ENCODE data around the gene FANCC.

FANCC gene, protein sequence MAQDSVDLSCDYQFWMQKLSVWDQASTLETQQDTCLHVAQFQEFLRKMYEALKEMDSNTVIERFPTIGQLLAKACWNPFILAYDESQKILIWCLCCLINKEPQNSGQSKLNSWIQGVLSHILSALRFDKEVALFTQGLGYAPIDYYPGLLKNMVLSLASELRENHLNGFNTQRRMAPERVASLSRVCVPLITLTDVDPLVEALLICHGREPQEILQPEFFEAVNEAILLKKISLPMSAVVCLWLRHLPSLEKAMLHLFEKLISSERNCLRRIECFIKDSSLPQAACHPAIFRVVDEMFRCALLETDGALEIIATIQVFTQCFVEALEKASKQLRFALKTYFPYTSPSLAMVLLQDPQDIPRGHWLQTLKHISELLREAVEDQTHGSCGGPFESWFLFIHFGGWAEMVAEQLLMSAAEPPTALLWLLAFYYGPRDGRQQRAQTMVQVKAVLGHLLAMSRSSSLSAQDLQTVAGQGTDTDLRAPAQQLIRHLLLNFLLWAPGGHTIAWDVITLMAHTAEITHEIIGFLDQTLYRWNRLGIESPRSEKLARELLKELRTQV

DNA sequence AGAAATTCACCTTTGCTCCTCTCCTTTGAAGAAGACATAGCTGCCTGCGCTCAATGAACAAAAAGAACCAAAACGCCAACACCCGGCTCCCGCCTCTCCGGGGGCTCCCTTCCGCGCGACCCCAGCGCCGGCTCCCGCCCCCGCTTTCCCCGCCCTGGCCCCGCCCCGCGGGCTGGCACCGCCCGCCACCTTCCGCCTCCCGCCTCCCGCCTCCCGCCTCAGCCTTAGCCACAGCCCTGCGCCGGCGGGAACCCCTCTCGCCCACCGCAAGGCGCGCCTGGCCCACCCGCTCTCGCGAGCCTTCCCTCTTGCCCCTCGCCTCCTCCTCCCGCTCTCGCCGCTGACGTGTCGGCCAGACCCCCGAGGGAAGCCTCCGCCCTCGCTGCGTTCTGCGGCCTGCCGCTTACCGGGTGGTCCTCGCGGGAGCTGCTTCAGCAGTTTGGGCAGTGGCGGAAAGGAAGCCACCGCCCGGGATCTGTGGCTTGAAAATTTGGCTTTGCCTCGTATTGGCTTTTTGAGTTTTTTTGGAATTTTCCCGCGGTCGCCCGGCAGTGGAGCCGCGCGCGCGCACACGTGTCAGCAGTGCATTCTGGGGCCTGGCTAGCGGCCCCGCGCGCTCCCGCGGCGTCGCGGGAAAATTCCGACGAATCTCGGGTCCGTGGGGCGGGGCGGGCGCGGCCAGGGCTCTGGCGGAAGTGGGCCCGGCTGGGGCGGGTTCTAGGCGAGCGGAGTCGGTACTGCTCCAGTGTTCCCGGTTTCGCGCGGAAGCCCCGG lies at the start of gene FANCC:
Gene FANCC, minus strand, starts transcription at position 591 of the 774 bp plus-strand sequence. CDS start 68,418 bp downstream, outside the sequence.
- DNase-seq = peak; percentile 85

GRCh38 chr9:95366731-95367325 lies 49.3 kb upstream of the FANCC start:
- DNase-seq = no peak

- DNase-seq = no peak
Measured at GRCh38 chr9:95365766-95366165, 48.3 kb upstream of the FANCC start.

DNA sequence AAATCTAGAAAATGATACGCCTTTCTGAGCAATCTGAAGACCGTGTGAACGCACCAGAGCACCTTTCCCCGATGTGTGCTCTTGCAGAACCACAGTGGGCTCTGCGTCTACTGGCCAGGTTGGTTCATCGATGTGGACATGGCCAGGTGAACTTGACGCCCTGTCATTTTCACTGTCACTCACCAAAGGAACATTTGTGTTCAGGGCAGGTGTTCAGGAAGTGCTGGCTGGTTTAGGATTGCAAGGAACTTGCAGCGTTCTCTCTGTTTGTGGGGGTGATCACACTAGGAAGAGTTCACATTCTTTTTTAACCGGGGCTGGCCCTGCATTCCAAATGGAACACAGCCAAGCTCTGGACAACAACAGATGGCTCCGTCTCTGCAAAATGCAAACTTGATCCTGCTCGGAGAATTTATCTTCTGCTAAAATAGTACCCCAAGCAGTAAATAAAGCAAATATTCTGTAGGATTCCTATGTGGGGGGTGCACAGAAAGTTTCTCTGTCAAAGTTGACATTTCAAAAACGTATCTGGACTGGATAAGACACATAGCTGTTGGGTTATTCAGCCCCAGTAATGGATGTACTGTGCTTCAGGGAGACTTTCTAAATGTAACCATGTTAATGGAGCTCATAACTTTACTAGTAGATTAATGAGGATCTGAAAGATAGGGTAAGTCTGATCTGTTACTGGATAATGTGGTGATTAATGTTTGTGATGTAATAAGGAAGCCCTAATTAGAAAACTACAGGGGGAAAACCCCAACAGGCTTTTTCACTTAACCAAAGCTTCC lies 45.7 kb upstream of the FANCC start:
- DNase-seq = no peak

- no peak for DNase-seq
Measured at GRCh38 chr9:95360866-95361265, 43.4 kb upstream of the FANCC start.

DNA sequence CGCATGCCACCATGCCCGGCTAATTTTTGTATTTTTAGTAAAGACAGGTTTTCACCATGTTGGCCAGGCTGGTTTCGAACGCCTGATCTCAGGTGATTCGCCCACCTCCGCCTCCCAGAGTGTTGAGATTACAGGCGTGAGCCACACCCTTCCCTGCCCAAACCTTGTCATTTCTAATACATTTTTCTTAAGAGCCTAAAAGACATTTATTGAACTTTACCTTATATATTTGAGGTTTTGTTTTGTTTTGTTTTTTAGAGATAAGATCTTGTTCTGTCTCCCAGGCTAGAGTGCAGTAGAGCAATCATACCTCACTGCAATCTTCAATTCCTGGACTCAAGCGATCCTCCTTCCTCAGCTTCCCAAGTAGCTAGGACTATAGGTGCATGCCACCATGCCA lies 39.8 kb upstream of the FANCC start:
- no peak for DNase-seq

- DNase-seq = no peak
Measured at GRCh38 chr9:95355500-95355899, 38.0 kb upstream of the FANCC start.

DNA sequence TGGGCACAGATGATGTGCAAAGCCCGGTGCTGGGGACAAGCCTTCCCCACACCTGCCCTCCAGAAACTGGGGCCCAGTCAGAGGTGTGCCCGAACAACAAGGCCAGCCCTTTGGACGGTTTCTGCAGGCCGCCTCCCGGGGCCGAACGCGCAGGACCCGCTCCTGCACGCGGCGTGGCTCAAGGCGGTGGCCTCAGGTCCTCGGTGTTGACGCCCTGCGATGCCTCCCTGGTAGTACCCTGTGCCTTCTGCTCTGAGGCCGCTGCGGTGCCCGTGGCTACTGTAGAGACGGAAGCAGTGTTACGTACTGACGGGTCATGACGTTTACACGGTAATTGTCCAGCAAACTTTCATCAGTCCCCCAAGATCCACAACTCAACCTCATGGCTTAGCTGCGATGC lies 33.5 kb upstream of the FANCC start:
- no peak for DNase-seq

- no peak for DNase-seq
Measured at GRCh38 chr9:95350266-95350665, 32.8 kb upstream of the FANCC start.

DNA sequence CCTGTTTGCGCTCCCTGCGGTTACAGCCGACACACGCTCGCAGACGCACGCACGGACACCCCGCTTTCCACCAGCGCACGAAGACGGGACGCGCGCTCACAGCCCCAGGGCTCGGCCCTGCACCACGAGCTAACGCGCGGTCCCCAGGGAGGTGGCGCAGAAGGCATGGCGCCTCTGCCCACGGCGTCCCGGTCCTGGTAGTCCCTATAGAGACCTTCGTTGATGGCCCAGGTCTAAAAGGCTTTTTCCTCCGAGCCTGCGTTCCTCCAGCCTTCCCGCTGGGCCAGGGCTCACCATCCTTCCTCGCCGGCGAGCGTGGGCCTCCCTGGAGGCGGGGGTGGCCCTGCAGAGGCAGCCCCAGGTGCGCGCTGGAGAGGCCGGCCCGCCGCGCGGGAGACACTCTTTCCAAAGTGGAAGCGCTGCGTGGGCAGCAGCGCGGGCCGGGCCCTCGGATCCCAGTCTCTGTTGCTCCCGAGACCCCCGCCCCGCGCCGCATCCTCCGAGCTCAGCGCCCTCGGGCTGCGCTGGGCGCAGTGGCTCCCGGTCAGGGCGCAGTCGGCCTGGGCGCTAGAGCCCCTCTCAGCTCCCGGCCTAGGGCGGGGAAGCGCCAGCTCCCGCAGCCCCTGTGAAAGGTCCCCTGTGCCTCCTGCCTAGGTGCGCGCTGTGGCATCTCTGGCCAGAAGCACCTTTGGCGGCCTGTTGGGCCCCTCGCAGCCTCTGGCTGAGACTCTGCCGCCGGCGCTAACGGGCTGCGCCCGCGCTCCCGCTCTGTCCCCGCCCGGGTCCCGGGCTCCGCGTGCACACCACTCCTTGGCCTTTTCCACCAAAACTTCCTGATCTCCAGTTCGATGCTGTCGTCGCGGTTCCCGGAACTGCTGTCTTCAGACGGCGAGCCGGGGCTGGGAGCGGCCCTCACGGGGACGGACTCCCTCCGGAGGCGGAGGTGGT lies 31.9 kb upstream of the FANCC start:
- no peak for DNase-seq

GRCh38 chr9:95346021-95346420 lies 28.5 kb upstream of the FANCC start:
- no peak for DNase-seq

- no peak for DNase-seq
Measured at GRCh38 chr9:95344735-95345325, 27.3 kb upstream of the FANCC start.

DNA sequence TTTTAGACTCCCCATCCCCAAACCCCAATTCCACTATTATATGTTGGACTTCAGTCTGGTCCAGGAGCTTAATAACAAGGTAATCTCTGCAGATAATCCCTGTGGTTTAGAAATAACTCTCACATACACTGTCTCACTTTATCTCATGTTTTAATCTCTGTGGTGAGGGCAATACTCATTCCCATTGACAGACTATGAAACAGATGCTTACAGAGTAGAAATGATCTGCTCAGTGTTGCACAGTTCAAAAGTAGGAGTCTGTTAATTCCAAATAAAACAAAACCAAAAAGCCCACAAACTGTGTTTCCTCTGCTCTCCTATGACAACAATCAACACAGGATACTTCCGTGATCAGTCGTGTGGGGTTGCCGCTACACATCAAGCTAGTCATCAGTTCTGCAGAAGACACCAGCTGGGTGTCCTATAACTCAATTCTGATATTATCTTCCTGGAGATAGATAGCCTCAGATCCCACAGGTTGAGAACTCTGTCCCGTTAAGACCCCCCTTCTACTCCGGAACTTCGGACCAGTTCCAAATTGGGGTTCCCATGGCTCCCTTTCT lies 26.3 kb upstream of the FANCC start:
- no peak for DNase-seq

DNA sequence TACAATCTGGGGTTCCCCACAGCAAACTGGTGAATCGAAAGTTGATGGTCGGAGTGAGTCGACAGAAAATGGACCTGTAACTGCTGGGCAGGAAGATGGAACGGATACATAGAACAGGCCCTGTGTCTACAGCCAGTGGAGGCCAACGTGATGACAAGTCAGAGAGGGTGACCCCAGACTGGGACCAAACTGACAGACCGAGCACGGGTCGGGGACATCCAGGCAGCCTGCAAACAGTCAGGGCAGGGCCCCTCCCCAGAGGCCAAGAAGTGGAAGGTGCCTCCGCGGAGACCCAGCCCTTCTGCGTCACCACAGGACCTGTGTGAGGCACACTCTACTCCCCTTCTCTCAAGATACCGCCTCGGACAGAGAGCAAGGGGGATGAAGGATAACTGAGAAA lies 25.1 kb upstream of the FANCC start:
- DNase-seq = no peak

GRCh38 chr9:95341293-95341962 lies 23.9 kb upstream of the FANCC start:
- DNase-seq = no peak

- DNase-seq = no peak
Measured at GRCh38 chr9:95338243-95338642, 20.7 kb upstream of the FANCC start.

- DNase-seq = no peak
Measured at GRCh38 chr9:95336281-95336680, 18.8 kb upstream of the FANCC start.

DNA sequence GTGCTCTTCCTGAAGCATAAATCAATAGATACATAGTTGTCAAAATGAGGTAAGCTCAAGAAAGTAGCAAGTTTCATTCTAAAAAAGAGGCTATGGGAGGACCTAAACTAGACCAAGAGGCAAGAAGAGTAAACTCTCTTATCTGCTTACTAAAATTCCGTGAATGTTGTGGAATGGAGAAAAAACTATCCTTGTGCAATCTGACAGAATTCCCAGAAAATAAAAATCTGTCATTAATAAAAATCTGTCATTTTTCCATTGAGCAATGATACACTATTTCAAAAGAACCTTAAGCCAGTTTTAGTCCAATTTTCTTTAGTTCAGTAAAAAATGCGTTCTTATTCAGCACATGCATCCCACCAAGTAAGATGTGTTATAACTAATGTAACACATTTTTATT lies 15.9 kb upstream of the FANCC start:
- no peak for DNase-seq

DNA sequence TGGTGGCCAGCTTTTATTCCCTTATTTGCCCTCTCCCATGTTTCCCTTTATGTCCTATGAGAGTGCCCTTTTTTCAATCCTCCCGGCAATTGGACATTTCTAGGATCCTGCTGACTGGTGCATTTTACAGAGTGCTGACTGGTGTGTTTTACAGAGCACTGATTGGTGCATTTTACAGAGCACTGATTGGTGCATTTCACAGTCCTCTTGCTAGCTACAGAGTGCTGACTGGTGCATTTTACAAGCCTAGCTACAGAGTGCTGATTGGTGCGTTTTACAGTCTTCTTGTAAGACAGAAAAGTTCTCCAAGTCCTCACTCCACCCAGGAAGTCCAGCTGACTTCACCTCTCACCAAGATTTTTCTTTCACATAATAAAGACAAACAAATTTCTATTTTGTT lies 15.4 kb upstream of the FANCC start:
- DNase-seq = no peak

GRCh38 chr9:95330720-95331404 lies 13.4 kb upstream of the FANCC start:
- DNase-seq = no peak

Measured in NCI-H2029 (cell line).